ENCODE results near the gene RTN3. TPM values are rescaled to one million over a fixed set of nuclear protein-coding genes. Genes with fewer than 3 reads are reported as not detected.

RTN3 gene
- total RNA-seq, 4 donors from 2014 or later: 78.4 to 115 (median 94.2) TPM

- 0 to 1% methylated on average over 4 to 11 of the region's 69 CpGs for WGBS, 2 donors (ENCODE audit: low coverage in 1 of 2)
- peak; percentile 95 for ATAC-seq
Observed at GRCh38 chr11:63671322-63672155, 9.8 kb upstream of the RTN3 start, which contains the start of gene ATL3. TSS of gene ATL3 (minus strand) at chr11:63671376. CDS start at chr11:63671335, 41 bp downstream.

GRCh38 chr11:63672156-63672463, 9.2 kb upstream of the RTN3 start:
- Histone ChIP-seq H3K4me3 (peak overlapping the region in 1 of 2 donors; percentile 86), H3K27me3 (no peaks in the 10 kb centered on the region), H3K36me3 (no peaks in the 10 kb centered on the region), H3K27ac (peak overlapping the region; percentile 98 to 100 (median 99)), H3K9me3 (no peaks in the 10 kb centered on the region), H3K4me1 (peaks cover 0 to 40% (median 24%) of the 10 kb centered on the region in 3 donors)
- 100% methylated on average over 3 to 10 of the region's 16 CpGs for WGBS, 2 donors (ENCODE audit: low coverage in 1 of 2)
- ATAC-seq: no peak
- TF ChIP-seq CTCF (IDR thresholded peaks at IDR 0.05) (no peak), POLR2AphosphoS5 (IDR thresholded peaks at IDR 0.05) (no peak), EP300 (IDR thresholded peaks at IDR 0.05) (no peak), POLR2A (IDR thresholded peaks at IDR 0.05) (no peak)

More at GRCh38 chr11:63671322-63672155, 9.8 kb upstream of the RTN3 start, which contains the start of gene ATL3:
- H3K27me3 ChIP-seq: no peaks in the 10 kb centered on the region
- H3K9me3 ChIP-seq: no peaks in the 10 kb centered on the region
- peaks cover 0 to 45% (median 30%) of the 10 kb centered on the region in 3 donors for H3K4me1 ChIP-seq
- no peaks in the 10 kb centered on the region for H3K36me3 ChIP-seq
- H3K27ac ChIP-seq: peak within 1 kb of the TSS; percentile 98 to 100 (median 99)
- peak within 1 kb of the TSS; percentile 73 to 86 for H3K4me3 ChIP-seq
- TF ChIP-seq POLR2AphosphoS5 (IDR thresholded peaks at IDR 0.05) (peak; percentile 86), POLR2A (IDR thresholded peaks at IDR 0.05) (peak; percentile 54 to 69), EP300 (IDR thresholded peaks at IDR 0.05) (no peak), CTCF (IDR thresholded peaks at IDR 0.05) (peak in 2 of 4 experiments; percentile 10 to 44)

- no peaks in the 10 kb centered on the region for H3K36me3 ChIP-seq
- WGBS, 2 donors (ENCODE audit: low coverage in 1 of 2): 100% methylated on average over 1 of the region's 1 CpG; no CpG with 5 or more reads in 1 of the 2 donors
- H3K27ac ChIP-seq: no peak overlapping the region
- TF ChIP-seq CTCF (IDR thresholded peaks at IDR 0.05) (no peak), POLR2A (IDR thresholded peaks at IDR 0.05) (no peak), EP300 (IDR thresholded peaks at IDR 0.05) (no peak), POLR2AphosphoS5 (IDR thresholded peaks at IDR 0.05) (no peak)
- no peak for ATAC-seq
- H3K27me3 ChIP-seq: no peaks in the 10 kb centered on the region
- H3K9me3 ChIP-seq: no peaks in the 10 kb centered on the region
- H3K4me1 ChIP-seq: peaks cover 0 to 30% (median 17%) of the 10 kb centered on the region in 3 donors
- H3K4me3 ChIP-seq: no peak overlapping the region
Observed at GRCh38 chr11:63672936-63673539, 8.3 kb upstream of the RTN3 start.

- Histone ChIP-seq H3K4me3 (no peak overlapping the region), H3K9me3 (no peaks in the 10 kb centered on the region), H3K27me3 (no peaks in the 10 kb centered on the region), H3K4me1 (peaks cover 0 to 25% (median 12%) of the 10 kb centered on the region in 3 donors), H3K27ac (no peak overlapping the region), H3K36me3 (no peaks in the 10 kb centered on the region)
- TF ChIP-seq POLR2AphosphoS5 (IDR thresholded peaks at IDR 0.05) (no peak), CTCF (IDR thresholded peaks at IDR 0.05) (no peak), POLR2A (IDR thresholded peaks at IDR 0.05) (no peak), EP300 (IDR thresholded peaks at IDR 0.05) (no peak)
- ATAC-seq: no peak
- 38 to 58% methylated on average over 4 of the region's 4 CpGs for WGBS, 2 donors (ENCODE audit: low coverage in 1 of 2)
Observed at GRCh38 chr11:63673579-63673978, 7.7 kb upstream of the RTN3 start.

Data from gastroesophageal sphincter (tissue), 4 donors.